HepG2 (cell line): Measurements from ENCODE around the gene PTGER3. TPM values are rescaled to one million over a fixed set of nuclear protein-coding genes. Genes with fewer than 3 reads are reported as not detected.

Experiments
- BHLHE40 ChIP-seq: IDR thresholded peaks from 2 replicates; pipeline ENCODE4 v1.6.1; 2011; ENCODE audit warnings: low read length, improper control_type of control experiment
- CC2D1A ChIP-seq: sonication (generic); formaldehyde crosslinking; IDR thresholded peaks from 2 replicates; pipeline ENCODE4 v1.8.1; 2023; ENCODE audit warnings: mild to moderate bottlenecking, missing genetic modification reagents
- GABPA ChIP-seq, 2 experiments: IDR thresholded peaks; 2 replicates each; pipeline ENCODE4 v1.6.1; 2011 to 2016; ENCODE audit warnings: low read depth in 2 of 2, low read length in 1 of 2, missing biosample characterization in 1 of 2, missing genetic modification characterization in 1 of 2
- GFI1 ChIP-seq: sonication (generic); formaldehyde crosslinking; IDR thresholded peaks from 2 replicates; pipeline ENCODE4 v1.5.0; 2020; ENCODE audit warnings: missing genetic modification reagents, mild to moderate bottlenecking, borderline replicate concordance
- HDAC1 ChIP-seq: sonication (generic); formaldehyde crosslinking; IDR thresholded peaks from 2 replicates; pipeline ENCODE4 v1.5.1; 2020; ENCODE audit warnings: mild to moderate bottlenecking, missing genetic modification reagents
- MAF1 ChIP-seq: sonication (generic); formaldehyde crosslinking; IDR thresholded peaks from 2 replicates; pipeline ENCODE4 v1.5.0; 2020; ENCODE audit warnings: missing genetic modification reagents, borderline replicate concordance
- MTF2 ChIP-seq: sonication (generic); formaldehyde crosslinking; IDR thresholded peaks from 2 replicates; pipeline ENCODE4 v1.5.0; 2020; ENCODE audit warnings: missing genetic modification reagents, borderline replicate concordance
- PRMT3 ChIP-seq: sonication (generic); formaldehyde crosslinking; IDR thresholded peaks from 2 replicates; pipeline ENCODE4 v1.8.1; 2022; ENCODE audit warnings: low read depth, mild to moderate bottlenecking, moderate library complexity, missing genetic modification reagents, borderline replicate concordance
- SMARCE1 ChIP-seq: fragments of 450-650 bp; IDR thresholded peaks from 2 replicates; pipeline ENCODE4 v1.6.1; 2017; ENCODE audit warnings: borderline replicate concordance
- SMC3 ChIP-seq: IDR thresholded peaks from 2 replicates; pipeline ENCODE4 v1.6.1; 2011; ENCODE audit warnings: low read length, improper control_type of control experiment
- SOX13 ChIP-seq, 3 experiments: fragments of 450-650 bp in 1 of 3; sonication (generic) in 1 of 3; formaldehyde crosslinking in 1 of 3; IDR thresholded peaks in 2 of 3; conservative IDR thresholded peaks in 1 of 3; 2 replicates each; pipeline versions ENCODE4 v1.5.0 to v1.6.1; 2016 to 2020; ENCODE audit warnings: antibody characterized with exemption in 1 of 3, mild to moderate bottlenecking in 1 of 3, missing compliant biosample characterization in 1 of 3, missing genetic modification reagents in 1 of 3, moderate library complexity in 1 of 3
- YEATS4 ChIP-seq: sonication (generic); formaldehyde crosslinking; IDR thresholded peaks from 2 replicates; pipeline ENCODE4 v1.4.0; 2020; ENCODE audit warnings: missing genetic modification reagents, borderline replicate concordance
- ZBTB42 ChIP-seq: sonication (generic); formaldehyde crosslinking; IDR thresholded peaks from 2 replicates; pipeline ENCODE4 v1.5.0; 2020; ENCODE audit warnings: mild to moderate bottlenecking, missing genetic modification reagents
- ZNF10 ChIP-seq: sonication (generic); formaldehyde crosslinking; IDR thresholded peaks from 2 replicates; pipeline ENCODE4 v1.4.0; 2020; ENCODE audit warnings: mild to moderate bottlenecking, low read depth, missing genetic modification reagents, borderline replicate concordance
- ZNF138 ChIP-seq: sonication (generic); formaldehyde crosslinking; IDR thresholded peaks from 2 replicates; pipeline ENCODE4 v1.5.0; 2020; ENCODE audit warnings: mild to moderate bottlenecking, low read depth, missing genetic modification reagents
- ZNF496 ChIP-seq: sonication (generic); formaldehyde crosslinking; IDR thresholded peaks from 2 replicates; pipeline ENCODE4 v1.8.1; 2023; ENCODE audit warnings: mild to moderate bottlenecking, moderate library complexity, missing genetic modification reagents; ENCODE audit not compliant: insufficient replicate concordance
- ZNF720 ChIP-seq: sonication (generic); formaldehyde crosslinking; IDR thresholded peaks from 2 replicates; pipeline ENCODE4 v1.4.0; 2020; ENCODE audit warnings: missing genetic modification reagents
- ZNF780A ChIP-seq: sonication (generic); formaldehyde crosslinking; IDR thresholded peaks from 2 replicates; pipeline ENCODE4 v1.8.0; 2022; ENCODE audit warnings: mild to moderate bottlenecking, missing genetic modification reagents, moderate library complexity
- polyA plus RNA-seq, 8 experiments: library from polyadenylated mRNA; depleted of rRNA in 3 of 8; stranded (reverse) in 7 of 8; unstranded in 1 of 8; fragments of >200 nt; fragmentation: Illumina TruSeq in 4 of 8; extraction: Trizol in 4 of 8; gene quantifications; 2 replicates each; pipeline versions ENCODE4 v1.2.1 to v1.2.3, GENCODE V29; 2011 to 2016; ENCODE audit warnings: low read depth in 4 of 8, missing spikeins in 1 of 8, mixed read lengths in 1 of 8; ENCODE audit not compliant: insufficient read depth in 1 of 8
- total RNA-seq, 5 experiments: library from RNA; depleted of rRNA; stranded (reverse); fragments of >200 nt; fragmentation: Illumina TruSeq; extraction: Trizol; gene quantifications; 2 replicates each; pipeline ENCODE4 v1.2.3, GENCODE V29; 2016; ENCODE audit warnings: low read depth in 1 of 5
- TF ChIP-seq, protein P1 (sequence below): sonication (generic); formaldehyde crosslinking; IDR thresholded peaks from 2 replicates; pipeline ENCODE4 v1.4.0; 2020; ENCODE audit warnings: missing genetic modification reagents, borderline replicate concordance
- TF ChIP-seq, protein P2 (sequence below): IDR thresholded peaks from 2 replicates; pipeline ENCODE4 v1.6.1; 2018; ENCODE audit warnings: missing genetic modification reagents
- TF ChIP-seq, protein P3 (sequence below): fragments of 450-650 bp; IDR thresholded peaks from 2 replicates; pipeline ENCODE4 v1.6.1; 2016

The PTGER3 gene
- total and polyA plus RNA-seq, 2 of the 13 experiments (the other 11 are each of a cell fraction or from before 2014, with no cell fraction given), result 0.01 TPM; not detected in 1

DNA sequence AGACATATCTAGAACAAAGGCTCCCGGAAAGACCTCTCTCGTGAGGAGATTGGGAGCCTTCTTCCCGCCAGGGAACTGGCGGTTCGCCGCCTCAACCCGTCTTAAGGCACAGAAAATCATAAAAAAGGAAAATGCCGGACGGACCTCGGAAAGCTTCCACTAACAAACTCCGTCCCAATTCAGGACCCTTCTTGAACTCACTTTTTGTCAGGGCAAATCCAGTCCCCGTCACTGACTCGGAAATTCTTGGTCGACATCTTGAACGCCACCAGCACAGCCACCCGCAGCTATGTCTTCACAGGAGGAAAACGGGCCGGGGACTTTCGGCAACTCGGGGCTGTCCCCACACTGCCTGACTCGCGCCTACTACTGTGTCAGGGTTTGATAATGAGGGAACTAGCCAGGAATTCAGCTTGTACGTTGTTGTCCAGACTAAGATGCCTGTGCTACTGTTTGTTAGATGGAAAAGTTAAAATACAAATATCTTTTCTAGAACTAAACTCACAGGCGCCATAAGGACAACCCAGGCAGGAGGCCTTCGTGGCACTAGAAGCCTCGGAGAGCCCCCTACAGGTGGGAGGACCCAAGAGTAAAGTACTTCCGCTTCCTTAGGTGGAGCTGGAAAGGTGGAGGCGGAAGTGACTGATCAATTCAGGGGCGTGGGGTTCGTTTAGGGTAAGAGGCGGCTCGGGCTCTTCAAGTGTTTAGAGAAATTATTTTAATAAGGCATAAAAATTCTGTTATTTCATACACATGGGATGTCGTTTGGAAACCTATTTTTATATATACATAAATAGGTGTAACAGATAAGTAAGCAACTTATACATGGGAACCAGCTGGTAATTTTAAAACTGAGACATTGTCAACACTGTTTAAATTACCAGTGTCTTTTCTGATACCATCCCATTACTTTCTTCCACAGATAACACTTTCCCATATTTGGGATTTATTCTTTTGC lies 33.4 kb upstream of the PTGER3 start, which contains the start of gene ZRANB2 (continued):
- TF ChIP-seq GABPA (IDR thresholded peaks at IDR 0.05; ENCODE audit: low read depth, low read length) (peak; percentile 68), GABPA (CRISPR knock-in tag; IDR thresholded peaks at IDR 0.05; ENCODE audit: low read depth) (peak; percentile 95), YEATS4 (CRISPR knock-in tag) (peak; percentile 74), PRMT3 (no peak), ZNF496 (CRISPR knock-in tag) (no peak), ZNF780A (CRISPR knock-in tag) (no peak), ZBTB42 (no peak), SMARCE1 (no peak), CC2D1A (CRISPR knock-in tag) (no peak), MAF1 (no peak), ZNF10 (CRISPR knock-in tag) (no peak), MTF2 (CRISPR knock-in tag) (no peak), BHLHE40 (no peak), ZNF138 (CRISPR knock-in tag) (no peak), HDAC1 (CRISPR knock-in tag) (peak; percentile 77; the same call in 1 of the 2 replicates), GFI1 (no peak), ZNF720 (no peak), SOX13 (IDR thresholded peaks at IDR 0.05) (no peak), SOX13 (CRISPR knock-in tag; conservative IDR thresholded peaks at IDR 0.05 in 1 of 2, IDR thresholded peaks at IDR 0.05 in 1 of 2) (peak in 1 of 2 experiments; percentile 14; a peak in 1 of 4 replicates), SMC3 (no peak)
- TF ChIP-seq, protein P1, sequence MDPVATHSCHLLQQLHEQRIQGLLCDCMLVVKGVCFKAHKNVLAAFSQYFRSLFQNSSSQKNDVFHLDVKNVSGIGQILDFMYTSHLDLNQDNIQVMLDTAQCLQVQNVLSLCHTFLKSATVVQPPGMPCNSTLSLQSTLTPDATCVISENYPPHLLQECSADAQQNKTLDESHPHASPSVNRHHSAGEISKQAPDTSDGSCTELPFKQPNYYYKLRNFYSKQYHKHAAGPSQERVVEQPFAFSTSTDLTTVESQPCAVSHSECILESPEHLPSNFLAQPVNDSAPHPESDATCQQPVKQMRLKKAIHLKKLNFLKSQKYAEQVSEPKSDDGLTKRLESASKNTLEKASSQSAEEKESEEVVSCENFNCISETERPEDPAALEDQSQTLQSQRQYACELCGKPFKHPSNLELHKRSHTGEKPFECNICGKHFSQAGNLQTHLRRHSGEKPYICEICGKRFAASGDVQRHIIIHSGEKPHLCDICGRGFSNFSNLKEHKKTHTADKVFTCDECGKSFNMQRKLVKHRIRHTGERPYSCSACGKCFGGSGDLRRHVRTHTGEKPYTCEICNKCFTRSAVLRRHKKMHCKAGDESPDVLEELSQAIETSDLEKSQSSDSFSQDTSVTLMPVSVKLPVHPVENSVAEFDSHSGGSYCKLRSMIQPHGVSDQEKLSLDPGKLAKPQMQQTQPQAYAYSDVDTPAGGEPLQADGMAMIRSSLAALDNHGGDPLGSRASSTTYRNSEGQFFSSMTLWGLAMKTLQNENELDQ (CRISPR knock-in tag), result no peak
- TF ChIP-seq, protein P2, sequence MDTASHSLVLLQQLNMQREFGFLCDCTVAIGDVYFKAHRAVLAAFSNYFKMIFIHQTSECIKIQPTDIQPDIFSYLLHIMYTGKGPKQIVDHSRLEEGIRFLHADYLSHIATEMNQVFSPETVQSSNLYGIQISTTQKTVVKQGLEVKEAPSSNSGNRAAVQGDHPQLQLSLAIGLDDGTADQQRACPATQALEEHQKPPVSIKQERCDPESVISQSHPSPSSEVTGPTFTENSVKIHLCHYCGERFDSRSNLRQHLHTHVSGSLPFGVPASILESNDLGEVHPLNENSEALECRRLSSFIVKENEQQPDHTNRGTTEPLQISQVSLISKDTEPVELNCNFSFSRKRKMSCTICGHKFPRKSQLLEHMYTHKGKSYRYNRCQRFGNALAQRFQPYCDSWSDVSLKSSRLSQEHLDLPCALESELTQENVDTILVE (CRISPR knock-in tag), result peak; percentile 65; the same call in 1 of the 2 replicates
- TF ChIP-seq, protein P3, sequence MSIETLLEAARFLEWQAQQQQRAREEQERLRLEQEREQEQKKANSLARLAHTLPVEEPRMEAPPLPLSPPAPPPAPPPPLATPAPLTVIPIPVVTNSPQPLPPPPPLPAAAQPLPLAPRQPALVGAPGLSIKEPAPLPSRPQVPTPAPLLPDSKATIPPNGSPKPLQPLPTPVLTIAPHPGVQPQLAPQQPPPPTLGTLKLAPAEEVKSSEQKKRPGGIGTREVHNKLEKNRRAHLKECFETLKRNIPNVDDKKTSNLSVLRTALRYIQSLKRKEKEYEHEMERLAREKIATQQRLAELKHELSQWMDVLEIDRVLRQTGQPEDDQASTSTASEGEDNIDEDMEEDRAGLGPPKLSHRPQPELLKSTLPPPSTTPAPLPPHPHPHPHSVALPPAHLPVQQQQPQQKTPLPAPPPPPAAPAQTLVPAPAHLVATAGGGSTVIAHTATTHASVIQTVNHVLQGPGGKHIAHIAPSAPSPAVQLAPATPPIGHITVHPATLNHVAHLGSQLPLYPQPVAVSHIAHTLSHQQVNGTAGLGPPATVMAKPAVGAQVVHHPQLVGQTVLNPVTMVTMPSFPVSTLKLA, result no peak
